G401.6 (cell line): Measurements from ENCODE around the gene HNRNPH2.

ENCODE experiments used
- FAIRE-seq: peaks from 2 replicates; lab custom pipeline; 2012; peaks lifted over from hg19 to GRCh38; lab: Jason Lieb, UNC

Gene HNRNPH2

GRCh38 chrX:101395789-101396188 is 12.2 kb upstream of the HNRNPH2 start:
- FAIRE-seq, result peak; percentile 79

- peak; percentile 87 for FAIRE-seq
Observed at GRCh38 chrX:101397779-101398178, 10.2 kb upstream of the HNRNPH2 start.

- no peak for FAIRE-seq
Observed at GRCh38 chrX:101398694-101399093, 9.3 kb upstream of the HNRNPH2 start.

GRCh38 chrX:101399825-101400224 is 8.2 kb upstream of the HNRNPH2 start:
- no peak for FAIRE-seq

GRCh38 chrX:101407167-101407747 is 765 bp upstream of the HNRNPH2 start:
- FAIRE-seq, result no peak

GRCh38 chrX:101408532-101408841 is 465 bp downstream of the HNRNPH2 start:
- no peak for FAIRE-seq

- no peak for FAIRE-seq
Observed at GRCh38 chrX:101409043-101409442, 1.0 kb downstream of the HNRNPH2 start.

- no peak for FAIRE-seq
Observed at GRCh38 chrX:101410461-101410860, 2.4 kb downstream of the HNRNPH2 start.

GRCh38 chrX:101411984-101412383 is 4.0 kb downstream of the HNRNPH2 start:
- no peak for FAIRE-seq

- FAIRE-seq, result peak; percentile 58
Observed at GRCh38 chrX:101415180-101416145, 7.4 kb downstream of the HNRNPH2 start.

GRCh38 chrX:101416691-101417090 is 8.7 kb downstream of the HNRNPH2 start:
- FAIRE-seq, result no peak

- no peak for FAIRE-seq
Observed at GRCh38 chrX:101417190-101417589, 9.2 kb downstream of the HNRNPH2 start.

- no peak for FAIRE-seq
Observed at GRCh38 chrX:101417981-101418841, 10.2 kb downstream of the HNRNPH2 start.

- FAIRE-seq, result no peak
Observed at GRCh38 chrX:101419489-101419888, 11.5 kb downstream of the HNRNPH2 start.

GRCh38 chrX:101427954-101428353 is 19.9 kb downstream of the HNRNPH2 start:
- no peak for FAIRE-seq

GRCh38 chrX:101429934-101430333 is 21.9 kb downstream of the HNRNPH2 start:
- no peak for FAIRE-seq

- no peak for FAIRE-seq
Observed at GRCh38 chrX:101430457-101431078, 22.5 kb downstream of the HNRNPH2 start.

- no peak for FAIRE-seq
Observed at GRCh38 chrX:101442085-101442484, 34.1 kb downstream of the HNRNPH2 start.

- no peak for FAIRE-seq
Observed at GRCh38 chrX:101449279-101449678, 41.3 kb downstream of the HNRNPH2 start.

- no peak for FAIRE-seq
Observed at GRCh38 chrX:101450085-101450484, 42.1 kb downstream of the HNRNPH2 start.

- FAIRE-seq, result no peak
Observed at GRCh38 chrX:101450961-101451360, 42.9 kb downstream of the HNRNPH2 start.

GRCh38 chrX:101452056-101452455 is 44.0 kb downstream of the HNRNPH2 start:
- FAIRE-seq, result no peak
